Activated CD8-positive, alpha-beta memory T cell treated with anti-CD3 and anti-CD28 coated beads, Interleukin-2, amount 10 ng/mL, durations not matched to agents 7 days and 5 days (primary cell): ENCODE measurements around the gene PHACTR1. TPM values are rescaled to one million over a fixed set of nuclear protein-coding genes. Genes with fewer than 3 reads are reported as not detected.

Experiments used
- ATAC-seq: fragments of 150-1000 bp; cut with Tn5 transposase; one replicate; pipeline ENCODE4 v1.10.0; 2021; ENCODE audit warnings: moderate library complexity
- CTCF ChIA-PET: fragments of 350-600 bp; sonication (Branson Sonifier 250); formaldehyde crosslinking; loops from one replicate; lab custom pipeline; 2021; ENCODE audit warnings: antibody characterized with exemption; lab: Charles Lee
- DNase-seq: peaks from one replicate; pipeline ENCODE4 v3.0.0-alpha.2; 2020
- H3K27ac Mint-ChIP-seq: one replicate; pipeline ENCODE4 v1.8.0; 2021; ENCODE audit warnings: mild to moderate bottlenecking, mixed read lengths
- H3K27me3 Mint-ChIP-seq: one replicate; pipeline ENCODE4 v1.8.0; 2021; ENCODE audit warnings: mixed read lengths
- H3K36me3 Mint-ChIP-seq: one replicate; pipeline ENCODE4 v1.8.0; 2021; ENCODE audit warnings: mild to moderate bottlenecking, mixed read lengths
- H3K4me1 Mint-ChIP-seq: one replicate; pipeline ENCODE4 v1.8.0; 2021; ENCODE audit warnings: mixed read lengths
- H3K4me3 Mint-ChIP-seq: one replicate; pipeline ENCODE4 v1.8.0; 2021; ENCODE audit warnings: mild to moderate bottlenecking, moderate library complexity, mixed read lengths
- H3K9me3 Mint-ChIP-seq: one replicate; pipeline ENCODE4 v1.8.0; 2022; ENCODE audit warnings: low read depth, mixed read lengths
- total RNA-seq, 2 experiments: library from RNA; stranded (reverse); gene quantifications; one replicate each; pipeline ENCODE4 v1.2.3, GENCODE V29; 2021

The PHACTR1 gene
- total RNA-seq, 2 experiments from 2014 or later: 0.73 to 2.2 TPM

DNA sequence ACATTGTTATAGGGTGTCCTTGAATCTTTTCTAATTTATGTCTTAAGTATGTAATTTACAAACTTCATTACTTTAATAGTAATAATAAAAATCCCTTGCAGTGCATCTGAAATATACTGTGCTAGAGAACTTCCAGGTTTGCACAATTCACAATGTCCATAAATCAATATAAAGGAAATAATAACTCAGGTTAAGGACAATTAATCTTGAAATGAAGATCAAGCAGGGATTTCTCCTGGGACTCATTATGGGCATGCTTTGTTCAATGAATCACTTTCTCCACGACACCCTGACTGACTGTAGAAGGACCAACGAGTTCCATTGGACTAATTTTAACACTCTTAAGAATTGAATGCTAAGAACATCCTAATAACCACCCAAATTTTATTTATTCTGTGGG lies 110.0 kb downstream of the PHACTR1 start:
- H3K27ac Mint-ChIP-seq: no peak overlapping the region
- ATAC-seq: no peak

DNA sequence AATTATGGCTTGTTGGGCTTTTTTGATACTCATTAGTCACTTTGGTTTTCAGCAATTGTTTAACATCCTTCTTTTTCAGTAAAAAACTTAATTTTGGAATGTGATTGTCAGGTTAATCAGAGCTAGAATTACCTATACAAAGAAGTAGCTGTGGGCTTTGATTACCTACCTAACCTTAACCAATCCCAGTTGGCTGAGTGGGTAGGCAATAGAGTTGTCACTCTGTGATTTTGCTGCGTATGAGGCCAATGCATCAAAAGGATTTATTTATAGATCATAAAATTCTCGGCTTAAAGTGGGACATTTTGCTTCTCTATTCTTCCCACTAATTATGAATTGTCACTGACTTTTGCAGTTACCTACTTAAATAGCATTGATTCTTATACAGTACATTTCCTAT lies 111.4 kb downstream of the PHACTR1 start:
- Mint-ChIP-seq H3K4me1 (no peaks in the 10 kb centered on the region), H3K4me3 (no peak overlapping the region), H3K9me3 (no peaks in the 10 kb centered on the region), H3K27me3 (peaks cover 3% of the 10 kb centered on the region), H3K36me3 (no peaks in the 10 kb centered on the region), H3K27ac (no peak overlapping the region)
- CTCF ChIA-PET: no interaction called here
- no peak for ATAC-seq
- no peak for DNase-seq

More for the DNA sequence above, 110.0 kb downstream of the PHACTR1 start:
- Mint-ChIP-seq H3K4me3 (no peak overlapping the region), H3K27me3 (peaks cover 6% of the 10 kb centered on the region), H3K36me3 (no peaks in the 10 kb centered on the region), H3K9me3 (no peaks in the 10 kb centered on the region), H3K4me1 (no peaks in the 10 kb centered on the region)
- CTCF ChIA-PET: no interaction called here
- DNase-seq: no peak

DNA sequence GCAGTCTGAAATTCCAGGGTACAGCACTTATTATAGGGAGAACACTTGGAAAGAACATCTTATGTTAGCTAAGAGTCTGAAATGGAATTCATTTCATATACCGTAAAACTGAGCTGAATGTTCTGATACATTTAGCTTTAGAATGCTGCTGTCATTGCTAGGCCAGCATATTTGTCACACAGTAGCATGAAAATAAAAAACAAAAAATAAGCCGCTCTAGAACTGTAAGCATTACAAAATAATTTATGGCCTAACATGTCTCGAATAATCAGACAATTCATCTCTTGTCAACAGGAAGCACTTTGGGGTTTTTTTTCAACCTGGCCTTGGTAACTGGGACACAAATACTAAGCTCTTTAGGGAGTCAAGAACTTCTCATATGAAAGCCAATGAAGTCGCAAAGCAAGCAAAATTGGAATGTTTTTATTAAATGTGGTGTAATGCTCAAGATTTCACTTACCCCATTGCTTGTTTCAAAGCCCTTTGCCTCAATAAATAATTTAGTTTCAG lies 115.7 kb downstream of the PHACTR1 start:
- DNase-seq: no peak
- ATAC-seq: no peak
- CTCF ChIA-PET: no interaction called here
- no peak overlapping the region for H3K27ac Mint-ChIP-seq
- no peaks in the 10 kb centered on the region for H3K4me1 Mint-ChIP-seq
- no peaks in the 10 kb centered on the region for H3K36me3 Mint-ChIP-seq
- no peaks in the 10 kb centered on the region for H3K27me3 Mint-ChIP-seq
- H3K4me3 Mint-ChIP-seq: no peak overlapping the region
- H3K9me3 Mint-ChIP-seq: no peaks in the 10 kb centered on the region

DNA sequence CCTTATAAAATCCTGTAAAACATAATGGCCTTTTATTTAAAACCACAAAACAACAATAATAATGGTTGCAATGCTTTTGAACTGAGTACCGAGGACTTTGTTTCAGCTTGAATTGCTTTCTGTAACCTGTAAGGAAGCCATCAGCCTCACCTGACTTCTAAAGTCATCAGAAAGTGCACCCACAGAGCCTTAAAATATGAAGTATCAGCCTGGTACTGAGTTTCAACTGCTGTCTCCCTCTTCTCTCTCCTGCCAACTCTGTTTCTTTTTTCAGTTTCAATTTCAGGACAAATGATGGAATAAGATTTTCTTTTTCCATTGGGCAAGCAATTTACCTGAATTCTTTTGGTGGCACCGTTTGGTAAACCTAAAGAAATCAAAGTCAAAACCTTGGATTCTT lies 119.4 kb downstream of the PHACTR1 start:
- DNase-seq (no peak), ATAC-seq (no peak)
- no peaks in the 10 kb centered on the region for H3K27me3 Mint-ChIP-seq
- CTCF ChIA-PET: no interaction called here
- H3K9me3 Mint-ChIP-seq: no peaks in the 10 kb centered on the region
- no peaks in the 10 kb centered on the region for H3K4me1 Mint-ChIP-seq
- H3K27ac Mint-ChIP-seq: no peak overlapping the region
- no peak overlapping the region for H3K4me3 Mint-ChIP-seq
- H3K36me3 Mint-ChIP-seq: no peaks in the 10 kb centered on the region

DNA sequence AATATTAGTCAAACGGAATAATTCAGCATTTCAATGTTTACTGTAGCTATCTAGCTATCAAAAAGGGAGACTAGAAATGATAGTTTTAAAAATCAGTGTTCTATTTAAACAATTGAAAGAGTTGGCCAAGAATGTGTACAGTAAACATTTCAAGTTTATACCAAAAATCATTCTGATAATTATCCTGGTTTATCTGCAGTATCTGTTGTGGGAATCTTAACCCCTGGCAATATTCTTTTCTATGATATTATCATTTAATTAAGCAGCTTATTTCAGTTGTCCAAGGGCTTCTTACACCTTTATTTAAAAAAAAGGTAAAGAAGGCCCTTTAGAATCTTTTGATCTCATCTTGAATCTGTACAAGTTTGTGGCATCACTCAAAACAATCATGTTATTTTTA lies 125.1 kb downstream of the PHACTR1 start:
- Mint-ChIP-seq H3K9me3 (no peaks in the 10 kb centered on the region), H3K4me1 (no peaks in the 10 kb centered on the region), H3K4me3 (no peak overlapping the region), H3K36me3 (no peaks in the 10 kb centered on the region), H3K27me3 (peaks cover 5% of the 10 kb centered on the region), H3K27ac (no peak overlapping the region)
- DNase-seq: no peak
- CTCF ChIA-PET: no interaction called here
- no peak for ATAC-seq

DNA sequence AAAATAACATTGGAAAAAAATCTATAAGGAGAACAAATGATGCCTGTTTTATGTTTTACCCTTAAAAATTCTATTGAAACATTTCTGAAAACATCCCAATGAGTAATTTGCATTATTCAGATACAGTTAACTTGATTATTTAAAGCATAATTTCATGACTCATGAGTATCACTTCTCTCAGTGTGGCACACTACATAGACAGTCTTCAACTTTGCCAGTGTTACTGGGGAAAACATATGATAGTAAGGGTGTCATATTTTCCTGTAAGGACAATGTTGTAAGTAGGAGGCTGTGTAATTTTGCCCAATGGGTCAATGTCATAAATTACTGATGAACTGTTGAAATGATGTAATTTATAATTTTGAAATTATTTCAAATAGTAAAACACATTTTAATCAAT lies 125.5 kb downstream of the PHACTR1 start:
- no peaks in the 10 kb centered on the region for H3K4me1 Mint-ChIP-seq
- CTCF ChIA-PET: no interaction called here
- DNase-seq (no peak), ATAC-seq (no peak)
- H3K4me3 Mint-ChIP-seq: no peak overlapping the region
- no peaks in the 10 kb centered on the region for H3K36me3 Mint-ChIP-seq
- no peaks in the 10 kb centered on the region for H3K9me3 Mint-ChIP-seq
- H3K27me3 Mint-ChIP-seq: peaks cover 5% of the 10 kb centered on the region
- H3K27ac Mint-ChIP-seq: no peak overlapping the region

DNA sequence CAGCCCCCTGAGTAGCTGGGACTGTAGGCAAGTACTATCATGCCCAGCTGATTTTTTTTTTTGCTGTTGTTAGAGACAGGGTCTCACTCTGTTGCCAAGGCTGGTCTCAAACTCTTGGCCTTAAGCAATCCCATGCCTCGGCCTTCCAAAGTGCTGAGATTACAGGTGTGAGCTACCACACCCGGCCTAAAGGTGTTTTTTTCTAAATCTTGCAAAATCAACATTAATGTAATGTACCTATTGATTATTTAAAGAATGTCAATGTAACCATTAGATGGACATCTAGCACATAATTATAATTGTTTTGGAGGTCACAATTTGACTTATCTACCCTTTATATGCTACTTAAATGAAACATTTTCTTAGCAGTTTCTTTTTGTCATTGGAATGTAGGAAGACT lies 126.1 kb downstream of the PHACTR1 start:
- Mint-ChIP-seq H3K27ac (no peak overlapping the region), H3K4me3 (no peak overlapping the region), H3K9me3 (no peaks in the 10 kb centered on the region), H3K27me3 (peaks cover 5% of the 10 kb centered on the region), H3K36me3 (no peaks in the 10 kb centered on the region), H3K4me1 (no peaks in the 10 kb centered on the region)
- no peak for DNase-seq
- CTCF ChIA-PET: no interaction called here
- no peak for ATAC-seq

DNA sequence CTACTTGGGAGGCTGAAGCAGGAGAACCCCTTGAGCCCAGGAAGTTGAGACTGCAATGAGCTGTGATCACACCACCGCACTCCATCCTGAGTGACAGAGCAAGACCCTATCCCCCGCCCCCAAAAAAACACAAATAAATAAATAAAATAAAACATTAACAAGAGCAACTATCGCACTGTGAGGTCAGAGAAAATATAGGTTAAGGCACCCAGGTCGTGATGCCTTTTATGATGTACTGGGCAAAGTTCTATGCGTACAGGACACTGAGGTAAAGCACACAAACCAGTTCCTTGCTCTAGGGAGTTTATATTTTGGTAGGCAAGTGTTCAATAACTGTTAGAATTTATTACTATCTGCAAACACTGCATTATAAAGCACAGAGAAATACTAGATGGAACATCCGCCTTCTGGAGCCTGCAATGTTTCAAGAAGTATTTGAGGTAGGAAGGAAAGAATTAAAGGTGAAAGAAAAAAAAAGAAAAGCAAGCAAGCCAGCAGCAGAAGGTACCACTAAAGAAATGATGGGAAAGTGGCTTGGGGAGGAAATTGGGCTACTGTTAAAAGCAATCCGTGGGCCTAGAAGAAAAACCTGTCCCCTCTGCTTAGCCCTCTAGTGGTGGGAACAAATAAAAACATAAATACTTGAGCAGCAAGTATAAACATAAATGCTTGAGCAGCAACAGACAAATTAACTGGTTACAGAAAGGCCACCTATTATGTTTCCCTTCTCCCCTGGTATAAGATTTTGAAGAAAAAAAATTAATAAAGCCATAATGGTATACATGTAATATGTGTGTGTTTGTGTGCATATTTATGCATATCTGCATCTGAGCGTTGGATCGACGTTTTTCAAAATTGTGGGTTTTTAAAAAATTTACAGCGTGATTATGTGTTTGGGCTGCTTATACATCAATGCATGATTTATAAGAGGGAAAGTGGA lies 128.0 kb downstream of the PHACTR1 start:
- no peak overlapping the region for H3K27ac Mint-ChIP-seq
- H3K27me3 Mint-ChIP-seq: peaks cover 5% of the 10 kb centered on the region
- no peaks in the 10 kb centered on the region for H3K4me1 Mint-ChIP-seq
- CTCF ChIA-PET: interaction anchor here (1.0 kb wide), 1 partner anchor 24 kb away, joined by 4 read pairs; no protein-coding TSS in a partner anchor
- no peak overlapping the region for H3K4me3 Mint-ChIP-seq
- H3K9me3 Mint-ChIP-seq: no peaks in the 10 kb centered on the region
- ATAC-seq (no peak), DNase-seq (no peak)
- no peaks in the 10 kb centered on the region for H3K36me3 Mint-ChIP-seq

DNA sequence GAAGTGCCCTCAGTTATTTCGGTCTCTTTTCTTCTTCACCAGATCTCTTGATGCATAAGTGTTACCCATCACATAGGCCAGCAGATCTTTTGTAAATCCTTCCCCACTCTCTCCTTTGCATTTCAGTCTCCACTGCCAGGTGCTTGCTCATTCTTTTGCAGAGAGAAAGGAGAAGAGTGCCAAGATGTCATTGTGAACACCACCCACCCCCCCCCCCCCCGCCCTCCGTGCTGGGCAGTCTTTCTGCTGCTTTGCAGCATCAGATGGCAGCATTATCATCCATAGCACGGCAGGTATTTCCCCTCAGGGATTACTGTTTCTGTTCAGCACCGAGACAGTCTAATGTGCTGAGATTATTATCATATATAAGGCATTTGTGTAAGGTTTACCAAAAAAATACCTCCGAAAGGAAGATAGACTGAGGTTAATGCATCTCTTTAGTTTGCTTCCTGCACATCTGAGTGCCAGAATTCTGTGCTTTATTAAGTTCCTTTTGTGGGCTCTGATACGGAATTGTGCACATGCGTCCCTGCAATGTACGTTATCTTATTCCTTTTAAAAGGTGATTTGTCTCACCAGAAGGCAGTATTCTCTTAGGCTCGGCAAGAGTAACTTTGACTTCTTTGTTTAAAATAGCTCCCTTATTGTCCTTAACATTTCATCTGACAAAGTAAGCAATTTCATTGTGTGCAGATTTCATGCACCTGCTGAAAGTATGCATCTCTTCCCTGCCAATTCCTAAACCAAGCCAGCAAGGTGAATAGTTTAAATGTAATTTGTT lies 128.8 kb downstream of the PHACTR1 start:
- CTCF ChIA-PET: no interaction called here
- Mint-ChIP-seq H3K27me3 (peaks cover 5% of the 10 kb centered on the region), H3K9me3 (no peaks in the 10 kb centered on the region), H3K4me3 (no peak overlapping the region), H3K27ac (no peak overlapping the region), H3K36me3 (no peaks in the 10 kb centered on the region), H3K4me1 (no peaks in the 10 kb centered on the region)
- no peak for DNase-seq
- ATAC-seq: no peak

DNA sequence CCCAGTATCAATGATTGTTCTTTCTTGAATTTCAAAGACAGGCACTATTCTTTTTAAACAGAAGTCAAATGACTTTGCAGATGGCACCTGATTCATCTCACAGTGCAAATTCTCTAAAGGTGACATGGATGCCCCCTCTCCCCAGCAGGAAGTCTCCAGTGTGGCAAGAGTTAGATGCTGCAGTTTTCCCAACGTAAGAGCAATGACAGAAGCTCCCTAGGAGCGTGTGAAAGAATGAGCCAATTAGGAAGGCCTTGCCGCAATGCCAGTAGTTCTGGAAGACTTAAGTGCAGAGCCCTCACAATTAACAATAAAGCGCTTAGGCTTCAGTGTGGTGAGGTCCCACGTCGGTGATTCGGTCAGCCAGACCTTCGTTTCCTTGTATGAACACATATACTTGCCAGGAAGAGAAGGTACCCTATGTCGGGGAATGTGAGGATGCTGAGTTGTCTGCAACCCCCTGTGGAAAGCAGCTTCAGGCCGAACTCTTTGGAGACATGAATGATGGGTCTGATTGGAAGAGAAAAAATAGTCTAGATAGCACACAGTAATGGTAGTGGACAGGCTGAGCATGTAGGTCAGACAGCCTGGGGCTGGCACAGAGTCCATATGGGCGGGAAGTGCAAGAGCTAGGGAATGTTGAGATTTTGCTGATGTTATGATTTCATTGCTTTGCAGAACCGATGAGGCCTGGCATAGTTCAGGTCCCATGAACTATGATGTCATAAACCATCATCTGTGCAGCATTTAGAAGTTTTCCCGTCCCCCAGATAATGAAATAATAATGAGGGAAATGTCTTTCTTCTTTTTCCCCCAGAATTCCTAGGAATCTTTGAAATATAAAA lies 132.6 kb downstream of the PHACTR1 start:
- Mint-ChIP-seq H3K27me3 (no peaks in the 10 kb centered on the region), H3K9me3 (no peaks in the 10 kb centered on the region), H3K36me3 (no peaks in the 10 kb centered on the region), H3K27ac (no peak overlapping the region), H3K4me1 (no peaks in the 10 kb centered on the region), H3K4me3 (no peak overlapping the region)
- ATAC-seq (no peak), DNase-seq (no peak)
- CTCF ChIA-PET: no interaction called here

DNA sequence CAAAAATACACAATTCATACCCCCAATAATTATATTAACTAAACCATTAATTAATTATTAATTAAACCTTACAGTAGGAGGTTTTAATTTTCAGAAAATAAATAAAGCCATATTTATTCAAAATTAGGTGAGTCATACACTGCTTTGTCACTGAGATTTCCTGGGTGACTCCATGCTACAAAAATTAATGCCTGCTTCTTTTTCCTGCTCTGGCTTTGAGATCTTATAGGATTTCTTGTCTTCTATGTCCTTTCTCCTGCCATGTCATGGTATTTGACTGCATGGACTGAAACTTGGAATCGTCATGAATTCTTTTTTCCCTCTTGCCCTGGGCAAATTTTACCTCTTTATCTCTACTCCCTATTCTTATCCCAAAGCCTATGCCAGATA lies 133.2 kb downstream of the PHACTR1 start:
- CTCF ChIA-PET: no interaction called here
- H3K27ac Mint-ChIP-seq: no peak overlapping the region
- no peaks in the 10 kb centered on the region for H3K27me3 Mint-ChIP-seq
- no peak for DNase-seq
- no peak overlapping the region for H3K4me3 Mint-ChIP-seq
- no peak for ATAC-seq
- no peaks in the 10 kb centered on the region for H3K36me3 Mint-ChIP-seq
- H3K4me1 Mint-ChIP-seq: no peaks in the 10 kb centered on the region
- no peaks in the 10 kb centered on the region for H3K9me3 Mint-ChIP-seq

DNA sequence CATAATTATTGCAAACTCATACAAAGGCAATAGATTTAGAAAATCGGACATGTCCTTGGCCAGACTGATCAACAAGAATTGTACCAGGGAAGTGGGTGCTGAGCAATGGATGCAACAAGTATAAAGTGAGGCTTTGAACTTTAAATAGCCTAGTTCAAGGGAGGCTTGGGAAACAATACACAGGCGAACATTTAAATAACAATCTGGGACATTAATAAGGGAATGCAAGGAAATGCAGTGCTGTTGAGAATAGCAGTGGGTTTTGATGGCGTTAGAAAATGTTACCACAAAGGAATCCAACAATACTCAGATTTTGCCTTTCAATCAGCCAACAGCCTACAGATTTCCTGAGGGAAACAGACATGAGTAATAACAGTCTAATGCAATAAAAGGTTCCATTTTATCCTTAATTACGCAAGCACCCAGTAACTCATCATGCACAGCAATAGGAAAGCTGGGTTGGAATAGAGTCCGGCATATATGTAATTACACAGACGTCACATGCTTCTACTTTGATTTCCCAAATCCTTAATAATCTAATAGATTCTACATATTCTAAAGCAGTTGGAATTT lies 134.6 kb downstream of the PHACTR1 start:
- Mint-ChIP-seq H3K4me3 (no peak overlapping the region), H3K27ac (no peak overlapping the region), H3K4me1 (no peaks in the 10 kb centered on the region), H3K36me3 (no peaks in the 10 kb centered on the region), H3K27me3 (no peaks in the 10 kb centered on the region), H3K9me3 (no peaks in the 10 kb centered on the region)
- CTCF ChIA-PET: no interaction called here
- DNase-seq (no peak), ATAC-seq (no peak)

DNA sequence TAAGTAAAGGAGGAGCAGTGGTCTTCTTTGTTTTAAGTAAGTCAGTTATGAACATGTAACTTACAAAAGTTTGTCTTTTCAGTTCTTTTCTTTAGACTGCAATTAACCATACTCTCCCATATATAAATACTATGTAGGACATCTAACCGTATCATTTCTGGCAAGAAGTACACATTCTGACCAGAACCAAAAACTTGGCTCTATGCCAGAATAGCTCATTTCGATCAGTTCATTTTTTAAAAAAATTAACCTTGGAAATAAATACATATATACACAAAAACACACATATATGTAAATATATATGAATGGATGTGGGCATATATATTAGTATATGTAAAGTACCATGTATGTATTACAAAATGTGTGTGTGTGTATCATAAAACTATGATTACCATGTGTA lies 145.0 kb downstream of the PHACTR1 start:
- Mint-ChIP-seq H3K4me3 (no peak overlapping the region), H3K27me3 (no peaks in the 10 kb centered on the region), H3K36me3 (no peaks in the 10 kb centered on the region), H3K4me1 (no peaks in the 10 kb centered on the region), H3K9me3 (no peaks in the 10 kb centered on the region), H3K27ac (no peak overlapping the region)
- DNase-seq (no peak), ATAC-seq (no peak)
- CTCF ChIA-PET: no interaction called here
